HCT116 (cell line): ENCODE data around the gene RGS17.

Experiments used
- ATF3 ChIP-seq: IDR thresholded peaks from 2 replicates; pipeline ENCODE4 v1.6.1; 2012
- CTCF ChIP-seq, 3 experiments: fragments of 200-600 bp in 1 of 3; sonication (generic) in 1 of 3; IDR thresholded peaks in 2 of 3; conservative IDR thresholded peaks in 1 of 3; 2 replicates each; pipeline ENCODE4 v1.5.1; 2012 to 2017; ENCODE audit warnings: low read depth in 2 of 3, low read length in 2 of 3, antibody characterized with exemption in 1 of 3, borderline replicate concordance in 1 of 3, control low read depth in 1 of 3, mild to moderate bottlenecking in 1 of 3, mixed read lengths in 1 of 3, mixed run types in 1 of 3, moderate library complexity in 1 of 3; ENCODE audit not compliant: insufficient read depth in 1 of 3
- EZH2 ChIP-seq: fragments of 200-600 bp; sonication (generic); IDR thresholded peaks from 2 replicates; pipeline ENCODE4 v1.6.1; 2017; ENCODE audit warnings: antibody characterized with exemption, mixed run types
- POLR2A ChIP-seq: IDR thresholded peaks from 2 replicates; pipeline ENCODE4 v1.7.0; 2011; ENCODE audit warnings: borderline replicate concordance; ENCODE audit not compliant: insufficient read depth, insufficient read length; ENCODE audit errors: extremely low read depth
- POLR2AphosphoS5 ChIP-seq: IDR thresholded peaks from 2 replicates; pipeline ENCODE4 v1.6.1; 2011; ENCODE audit warnings: mild to moderate bottlenecking, low read depth, low read length, moderate library complexity
- RAD21 ChIP-seq: IDR thresholded peaks from 2 replicates; pipeline ENCODE4 v1.6.1; 2012; ENCODE audit warnings: low read depth, mild to moderate bottlenecking
- REST ChIP-seq: IDR thresholded peaks from 2 replicates; pipeline ENCODE4 v1.6.1; 2012; ENCODE audit warnings: low read depth
- SIN3A ChIP-seq: IDR thresholded peaks from 2 replicates; pipeline ENCODE4 v1.6.1; 2012; ENCODE audit warnings: low read depth
- SP1 ChIP-seq: IDR thresholded peaks from 2 replicates; pipeline ENCODE4 v1.6.1; 2012; ENCODE audit warnings: low read depth
- SRF ChIP-seq: IDR thresholded peaks from 2 replicates; pipeline ENCODE4 v1.6.1; 2012; ENCODE audit warnings: low read depth
- TCF7L2 ChIP-seq: IDR thresholded peaks from 2 replicates; pipeline ENCODE4 v1.7.0; 2011; ENCODE audit warnings: borderline replicate concordance, inconsistent platforms; ENCODE audit not compliant: insufficient read depth, insufficient read length; ENCODE audit errors: extremely low read depth

- no peak for TF ChIP-seq EZH2
- no peak for TF ChIP-seq SRF
- no peak for TF ChIP-seq REST
- peak in 2 of 3 experiments; percentile 33 to 41; a peak in 3 of 6 replicates for TF ChIP-seq CTCF (IDR thresholded peaks at IDR 0.05 in 2 of 3, conservative IDR thresholded peaks at IDR 0.05 in 1 of 3; ENCODE audit: borderline replicate concordance in 1 of 3, insufficient read depth in 1 of 3, low read depth in 2 of 3, low read length in 2 of 3)
- no peak for TF ChIP-seq RAD21
- TF ChIP-seq ATF3: no peak
- TF ChIP-seq SIN3A: no peak
- no peak for TF ChIP-seq SP1
- no peak for TF ChIP-seq POLR2A
- no peak for TF ChIP-seq TCF7L2
- TF ChIP-seq POLR2AphosphoS5: no peak
These were observed 137.7 kb downstream of the RGS17 start for GRCh38 chr6:152993431-152993830.
